Activated naive CD4-positive, alpha-beta T cell treated with anti-CD3 and anti-CD28 coated beads, Interleukin-2, amount 50 U/mL, for 24 hours (primary cell): Measurements from ENCODE around the gene FAM184B.
A peak's percentile ranks its signal among the peaks of the same experiment; 100 is the strongest.

ENCODE experiments used
- H3K27ac Mint-ChIP-seq: one replicate; pipeline ENCODE4 v1.8.0; 2021; ENCODE audit warnings: mild to moderate bottlenecking, mixed read lengths
- H3K27me3 Mint-ChIP-seq: one replicate; pipeline ENCODE4 v1.8.0; 2021; ENCODE audit warnings: mixed read lengths
- H3K36me3 Mint-ChIP-seq: one replicate; pipeline ENCODE4 v1.8.0; 2021; ENCODE audit warnings: mixed read lengths
- H3K4me1 Mint-ChIP-seq: one replicate; pipeline ENCODE4 v1.8.0; 2021; ENCODE audit warnings: mixed read lengths
- H3K4me3 Mint-ChIP-seq: one replicate; pipeline ENCODE4 v1.8.0; 2021; ENCODE audit warnings: mild to moderate bottlenecking, mixed read lengths
- H3K9me3 Mint-ChIP-seq: one replicate; pipeline ENCODE4 v1.8.0; 2021; ENCODE audit warnings: mixed read lengths

The FAM184B gene

GRCh38 chr4:17650406-17650805 lies 131.0 kb downstream of the FAM184B start:
- Mint-ChIP-seq H3K4me1 (peaks cover 20% of the 10 kb centered on the region), H3K27me3 (no peaks in the 10 kb centered on the region), H3K27ac (no peak overlapping the region), H3K36me3 (no peaks in the 10 kb centered on the region), H3K9me3 (no peaks in the 10 kb centered on the region), H3K4me3 (no peak overlapping the region)

GRCh38 chr4:17647927-17648326 lies 133.5 kb downstream of the FAM184B start:
- no peak overlapping the region for H3K27ac Mint-ChIP-seq
- no peaks in the 10 kb centered on the region for H3K9me3 Mint-ChIP-seq
- H3K27me3 Mint-ChIP-seq: no peaks in the 10 kb centered on the region
- H3K4me1 Mint-ChIP-seq: peaks cover 20% of the 10 kb centered on the region
- no peak overlapping the region for H3K4me3 Mint-ChIP-seq
- H3K36me3 Mint-ChIP-seq: no peaks in the 10 kb centered on the region

GRCh38 chr4:17647176-17647806 lies 134.1 kb downstream of the FAM184B start:
- no peak overlapping the region for H3K27ac Mint-ChIP-seq

GRCh38 chr4:17646693-17647092 lies 134.7 kb downstream of the FAM184B start:
- Mint-ChIP-seq H3K27ac (no peak overlapping the region), H3K4me3 (no peak overlapping the region), H3K4me1 (peaks cover 21% of the 10 kb centered on the region), H3K27me3 (no peaks in the 10 kb centered on the region), H3K9me3 (no peaks in the 10 kb centered on the region), H3K36me3 (peaks cover 4% of the 10 kb centered on the region)

More at GRCh38 chr4:17647176-17647806, 134.1 kb downstream of the FAM184B start:
- Mint-ChIP-seq H3K4me3 (no peak overlapping the region), H3K4me1 (peaks cover 23% of the 10 kb centered on the region), H3K36me3 (peaks cover 4% of the 10 kb centered on the region), H3K9me3 (no peaks in the 10 kb centered on the region), H3K27me3 (no peaks in the 10 kb centered on the region)

GRCh38 chr4:17642398-17642783 lies 139.0 kb downstream of the FAM184B start:
- no peaks in the 10 kb centered on the region for H3K27me3 Mint-ChIP-seq
- H3K9me3 Mint-ChIP-seq: no peaks in the 10 kb centered on the region
- no peak overlapping the region for H3K27ac Mint-ChIP-seq
- H3K36me3 Mint-ChIP-seq: peaks cover 4% of the 10 kb centered on the region
- H3K4me1 Mint-ChIP-seq: peaks cover 4% of the 10 kb centered on the region
- H3K4me3 Mint-ChIP-seq: no peak overlapping the region

DNA sequence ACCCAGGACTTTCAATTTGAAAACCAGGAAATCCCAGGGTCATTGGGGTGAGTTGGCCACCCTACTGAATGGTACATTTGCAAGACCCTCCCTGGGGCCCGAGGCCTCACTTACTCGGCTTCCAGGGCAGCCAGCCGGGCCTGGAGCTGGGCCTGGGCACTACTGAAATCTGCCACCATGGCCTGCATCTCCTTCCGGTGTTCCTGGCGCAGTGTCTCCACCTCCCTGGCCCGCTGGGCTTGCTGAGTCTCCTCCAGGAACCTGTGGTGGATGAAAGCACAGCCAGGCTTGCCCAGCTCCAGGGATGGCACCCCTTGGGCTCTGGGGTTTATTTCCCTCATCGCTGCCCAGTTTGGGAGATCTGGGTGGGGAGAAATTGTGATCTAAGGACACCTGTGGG lies 142.3 kb downstream of the FAM184B start:
- H3K27ac Mint-ChIP-seq: no peak overlapping the region
- peaks cover 8% of the 10 kb centered on the region for H3K36me3 Mint-ChIP-seq
- no peak overlapping the region for H3K4me3 Mint-ChIP-seq

GRCh38 chr4:17636696-17637622 lies 144.5 kb downstream of the FAM184B start:
- peaks cover 7% of the 10 kb centered on the region for H3K36me3 Mint-ChIP-seq
- no peaks in the 10 kb centered on the region for H3K27me3 Mint-ChIP-seq
- no peak overlapping the region for H3K4me3 Mint-ChIP-seq
- H3K4me1 Mint-ChIP-seq: no peaks in the 10 kb centered on the region
- no peaks in the 10 kb centered on the region for H3K9me3 Mint-ChIP-seq
- no peak overlapping the region for H3K27ac Mint-ChIP-seq

More for the DNA sequence above, 142.3 kb downstream of the FAM184B start:
- no peaks in the 10 kb centered on the region for H3K27me3 Mint-ChIP-seq
- no peaks in the 10 kb centered on the region for H3K9me3 Mint-ChIP-seq
- H3K4me1 Mint-ChIP-seq: peaks cover 4% of the 10 kb centered on the region

GRCh38 chr4:17636341-17636695 lies 145.1 kb downstream of the FAM184B start:
- no peaks in the 10 kb centered on the region for H3K9me3 Mint-ChIP-seq
- no peaks in the 10 kb centered on the region for H3K27me3 Mint-ChIP-seq
- no peaks in the 10 kb centered on the region for H3K4me1 Mint-ChIP-seq
- no peak overlapping the region for H3K4me3 Mint-ChIP-seq
- H3K36me3 Mint-ChIP-seq: peaks cover 7% of the 10 kb centered on the region
- H3K27ac Mint-ChIP-seq: no peak overlapping the region

GRCh38 chr4:17635056-17635455 lies 146.4 kb downstream of the FAM184B start:
- Mint-ChIP-seq H3K9me3 (no peaks in the 10 kb centered on the region), H3K4me3 (no peak overlapping the region), H3K36me3 (peaks cover 7% of the 10 kb centered on the region), H3K27ac (no peak overlapping the region), H3K4me1 (peaks cover 3% of the 10 kb centered on the region), H3K27me3 (no peaks in the 10 kb centered on the region)

DNA sequence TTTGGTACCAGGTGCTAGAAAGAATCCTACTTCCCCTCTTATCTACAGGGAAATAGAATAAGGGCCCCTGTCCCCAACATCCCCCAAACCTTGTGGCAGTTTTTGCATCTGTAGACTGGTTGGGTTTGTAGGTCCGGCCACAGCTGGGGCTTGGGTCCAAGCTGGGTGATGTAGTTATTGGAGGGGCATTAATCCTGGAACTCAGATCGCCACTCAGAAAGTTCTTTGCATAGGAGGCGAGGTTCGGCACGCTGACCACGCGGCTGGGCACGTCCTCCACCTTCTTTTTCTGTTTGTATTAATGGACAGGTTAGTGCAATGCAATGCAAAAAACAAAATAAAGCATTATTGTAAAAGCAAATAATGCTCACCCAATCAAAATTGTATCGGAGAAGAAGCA lies 147.8 kb downstream of the FAM184B start:
- no peaks in the 10 kb centered on the region for H3K27me3 Mint-ChIP-seq
- H3K36me3 Mint-ChIP-seq: peaks cover 7% of the 10 kb centered on the region
- no peak overlapping the region for H3K27ac Mint-ChIP-seq
- no peaks in the 10 kb centered on the region for H3K9me3 Mint-ChIP-seq
- H3K4me1 Mint-ChIP-seq: peaks cover 5% of the 10 kb centered on the region
- H3K4me3 Mint-ChIP-seq: no peak overlapping the region

GRCh38 chr4:17630228-17630627 lies 151.2 kb downstream of the FAM184B start:
- no peaks in the 10 kb centered on the region for H3K9me3 Mint-ChIP-seq
- no peak overlapping the region for H3K4me3 Mint-ChIP-seq
- peaks cover 9% of the 10 kb centered on the region for H3K4me1 Mint-ChIP-seq
- peaks cover 15% of the 10 kb centered on the region for H3K36me3 Mint-ChIP-seq
- no peak overlapping the region for H3K27ac Mint-ChIP-seq
- no peaks in the 10 kb centered on the region for H3K27me3 Mint-ChIP-seq

DNA sequence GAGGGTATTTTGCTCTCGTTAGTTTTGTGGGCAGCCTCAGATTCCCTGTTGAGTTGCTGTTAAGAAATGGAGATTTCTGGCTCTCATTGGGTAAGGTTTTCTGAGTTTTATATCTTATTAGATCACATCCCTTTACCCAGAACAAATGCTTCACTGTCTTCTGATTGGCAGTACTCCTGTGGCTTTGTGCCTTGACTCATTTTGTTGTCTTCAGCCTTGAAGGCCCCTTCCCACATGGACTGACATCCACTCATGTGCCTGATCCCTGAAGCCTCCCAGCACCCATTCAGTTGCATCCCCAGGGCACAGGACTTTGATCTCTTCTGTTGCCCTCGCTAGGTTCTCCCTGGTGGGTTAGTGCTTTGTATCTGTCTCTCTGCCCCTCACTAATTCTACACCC lies 156.6 kb downstream of the FAM184B start:
- Mint-ChIP-seq H3K27me3 (no peaks in the 10 kb centered on the region), H3K36me3 (peaks cover 15% of the 10 kb centered on the region), H3K4me1 (peaks cover 28% of the 10 kb centered on the region), H3K27ac (no peak overlapping the region), H3K4me3 (no peak overlapping the region), H3K9me3 (no peaks in the 10 kb centered on the region)

DNA sequence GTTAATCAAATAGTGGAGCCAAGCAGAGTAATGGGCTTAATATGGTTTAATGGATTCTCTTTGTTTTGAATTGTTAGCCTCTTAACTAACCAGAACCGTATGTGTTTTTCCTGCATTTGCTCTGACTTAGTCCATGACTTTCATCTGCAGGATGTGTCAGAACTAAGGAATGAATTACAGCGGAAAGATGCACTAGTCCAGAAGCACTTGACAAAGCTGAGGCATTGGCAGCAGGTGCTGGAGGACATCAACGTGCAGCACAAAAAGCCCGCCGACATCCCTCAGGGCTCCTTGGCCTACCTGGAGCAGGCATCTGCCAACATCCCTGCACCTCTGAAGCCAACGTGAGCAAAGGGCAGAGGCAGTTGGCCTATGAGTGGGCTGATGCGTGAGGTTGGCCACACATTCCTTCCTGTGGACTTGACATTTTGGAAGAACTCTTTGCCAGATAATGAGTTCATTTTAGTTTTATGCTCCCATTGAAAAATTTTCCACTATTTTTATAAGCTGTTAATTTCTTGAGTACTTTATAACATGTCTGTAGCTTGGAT lies 157.9 kb downstream of the FAM184B start:
- H3K9me3 Mint-ChIP-seq: no peaks in the 10 kb centered on the region
- H3K27ac Mint-ChIP-seq: no peak overlapping the region
- H3K4me1 Mint-ChIP-seq: peaks cover 39% of the 10 kb centered on the region
- peaks cover 15% of the 10 kb centered on the region for H3K36me3 Mint-ChIP-seq
- no peak overlapping the region for H3K4me3 Mint-ChIP-seq
- no peaks in the 10 kb centered on the region for H3K27me3 Mint-ChIP-seq

DNA sequence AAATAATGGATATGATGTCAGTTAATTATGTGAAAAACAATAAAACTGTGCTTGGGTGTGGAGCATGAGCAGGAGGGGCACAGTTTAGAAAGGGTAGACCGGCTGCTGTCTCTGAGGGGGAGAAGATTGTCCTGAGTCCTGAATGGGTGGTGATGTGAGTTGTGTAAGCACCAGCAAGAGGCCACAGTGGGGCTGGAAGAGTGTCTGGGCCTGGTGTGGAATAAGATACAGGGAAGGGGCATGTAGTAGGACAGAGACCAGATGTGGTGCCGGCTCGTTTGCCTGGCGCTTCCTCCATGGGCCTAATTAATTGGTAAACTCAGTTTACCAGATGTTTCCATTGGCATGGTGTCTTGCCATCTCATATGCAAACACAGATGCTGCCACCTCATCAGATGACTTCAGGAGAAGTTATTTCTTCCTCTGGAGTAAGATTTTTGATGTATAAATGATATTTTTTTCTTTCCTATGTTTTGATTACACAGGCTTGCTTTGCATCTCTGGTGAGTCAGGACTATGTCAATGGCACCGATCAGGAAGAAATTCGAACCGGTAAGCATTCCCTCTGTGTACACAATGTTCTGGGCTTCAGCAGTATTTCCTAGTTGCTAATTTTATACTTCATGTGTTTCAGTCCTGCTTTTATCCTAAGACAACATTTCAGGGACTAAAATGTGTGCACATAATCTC lies 161.9 kb downstream of the FAM184B start:
- Mint-ChIP-seq H3K4me1 (peaks cover 56% of the 10 kb centered on the region), H3K9me3 (no peaks in the 10 kb centered on the region), H3K27ac (peak overlapping the region; percentile 19), H3K4me3 (peak overlapping the region; percentile 58), H3K36me3 (peaks cover 10% of the 10 kb centered on the region), H3K27me3 (no peaks in the 10 kb centered on the region)

- Mint-ChIP-seq H3K9me3 (no peaks in the 10 kb centered on the region), H3K27me3 (no peaks in the 10 kb centered on the region), H3K4me1 (peaks cover 51% of the 10 kb centered on the region), H3K27ac (peak overlapping the region; percentile 19), H3K4me3 (peak overlapping the region; percentile 58), H3K36me3 (peaks cover 6% of the 10 kb centered on the region)
Measured at GRCh38 chr4:17618926-17619325, 162.5 kb downstream of the FAM184B start.
